Astrocyte (in vitro differentiated cells and primary cell): ENCODE results near the gene VKORC1L1.

Experiments
- EZH2 ChIP-seq: IDR thresholded peaks from 2 replicates; pipeline ENCODE4 v1.6.1; 2012; ENCODE audit warnings: mild to moderate bottlenecking, low read length, inconsistent platforms; ENCODE audit not compliant: insufficient read depth
- TF ChIP-seq, protein P1 (sequence below): IDR thresholded peaks from 2 replicates; pipeline ENCODE4 v1.5.1; 2011; ENCODE audit warnings: low read depth, mild to moderate bottlenecking, inconsistent platforms, low read length, moderate library complexity; ENCODE audit not compliant: insufficient read depth

DNA sequence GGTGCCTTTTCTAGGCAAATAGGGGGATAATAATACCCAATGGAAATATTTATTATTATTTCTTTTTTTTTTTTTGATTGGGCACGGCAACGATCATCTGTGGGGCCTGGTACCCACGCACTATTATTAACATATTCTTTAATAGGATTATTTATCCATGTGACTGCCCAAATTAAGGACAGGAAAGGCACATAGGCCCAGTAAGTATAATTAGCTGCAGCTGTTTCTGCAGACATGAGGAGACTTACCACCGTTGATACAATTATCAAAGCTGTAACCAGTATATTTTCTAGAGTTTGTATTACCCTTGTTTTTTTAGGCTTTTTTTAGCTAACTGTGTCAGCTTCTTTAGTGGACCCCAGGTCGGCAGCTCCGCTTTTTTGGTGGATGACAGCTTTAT, 134.4 kb downstream of the VKORC1L1 start:
- TF ChIP-seq, protein P1, sequence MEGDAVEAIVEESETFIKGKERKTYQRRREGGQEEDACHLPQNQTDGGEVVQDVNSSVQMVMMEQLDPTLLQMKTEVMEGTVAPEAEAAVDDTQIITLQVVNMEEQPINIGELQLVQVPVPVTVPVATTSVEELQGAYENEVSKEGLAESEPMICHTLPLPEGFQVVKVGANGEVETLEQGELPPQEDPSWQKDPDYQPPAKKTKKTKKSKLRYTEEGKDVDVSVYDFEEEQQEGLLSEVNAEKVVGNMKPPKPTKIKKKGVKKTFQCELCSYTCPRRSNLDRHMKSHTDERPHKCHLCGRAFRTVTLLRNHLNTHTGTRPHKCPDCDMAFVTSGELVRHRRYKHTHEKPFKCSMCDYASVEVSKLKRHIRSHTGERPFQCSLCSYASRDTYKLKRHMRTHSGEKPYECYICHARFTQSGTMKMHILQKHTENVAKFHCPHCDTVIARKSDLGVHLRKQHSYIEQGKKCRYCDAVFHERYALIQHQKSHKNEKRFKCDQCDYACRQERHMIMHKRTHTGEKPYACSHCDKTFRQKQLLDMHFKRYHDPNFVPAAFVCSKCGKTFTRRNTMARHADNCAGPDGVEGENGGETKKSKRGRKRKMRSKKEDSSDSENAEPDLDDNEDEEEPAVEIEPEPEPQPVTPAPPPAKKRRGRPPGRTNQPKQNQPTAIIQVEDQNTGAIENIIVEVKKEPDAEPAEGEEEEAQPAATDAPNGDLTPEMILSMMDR, result no peak
- no peak for TF ChIP-seq EZH2
